Fibroblast of upper back skin (primary cell): ENCODE measurements around the gene CGB7.
"Not testable (repeated sequence)": the region's sequence is repeated elsewhere in the genome, so short reads cannot be mapped to it uniquely, and the experiment has no call there.

Experiments
- DNase-seq: peaks from one replicate; pipeline ENCODE4 v3.0.0-alpha.2; 2013

Gene CGB7

DNA sequence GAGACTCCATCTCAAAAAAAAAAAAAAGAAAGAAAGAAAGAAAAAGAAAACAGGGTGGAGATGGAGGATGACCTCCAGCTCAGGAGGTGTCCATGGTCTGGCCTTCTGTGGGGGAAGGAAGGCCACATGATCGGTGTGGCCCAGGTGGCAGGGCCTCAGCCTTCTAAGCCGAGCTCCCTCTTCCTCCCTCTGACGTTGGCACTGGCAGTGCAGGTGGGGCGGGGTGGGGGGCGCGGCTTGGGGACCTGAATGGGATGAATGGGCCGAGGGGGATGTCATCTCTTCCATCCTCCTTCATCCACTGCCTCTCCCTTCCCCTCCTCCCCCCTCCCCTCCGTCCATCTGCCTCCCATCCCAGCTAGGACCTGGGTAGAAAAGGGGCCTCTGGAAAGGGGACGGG lies 17.8 kb downstream of the CGB7 start:
- DNase-seq = not testable (repeated sequence)

GRCh38 chr19:49038557-49039276 lies 18.8 kb downstream of the CGB7 start:
- DNase-seq = peak; percentile 66

GRCh38 chr19:49038111-49038510 lies 19.4 kb downstream of the CGB7 start:
- DNase-seq = not testable (repeated sequence)

DNA sequence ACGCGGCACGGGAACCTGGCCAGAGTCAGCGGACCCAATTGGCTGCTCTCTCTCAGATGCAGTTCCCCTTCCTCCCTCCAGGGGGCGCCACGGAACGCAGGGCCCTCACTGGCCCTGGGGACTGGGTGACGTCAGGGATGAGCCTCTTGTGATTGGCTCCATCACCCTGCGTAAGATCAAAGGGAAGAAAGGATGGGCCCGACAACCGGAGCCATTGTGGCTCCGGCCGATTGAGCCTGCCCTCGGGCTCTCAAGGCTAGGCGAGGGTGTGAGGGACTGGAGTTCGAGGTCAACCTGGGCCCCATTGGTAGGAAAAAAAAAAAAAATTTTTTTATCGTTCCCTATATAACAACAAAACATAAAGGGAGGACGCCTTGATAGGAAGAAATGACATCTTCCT lies 20.7 kb downstream of the CGB7 start, which contains the start of gene CGB1:
Gene CGB1 (minus strand): TSS at position 81 of the 400 bp plus-strand sequence. CDS start 184 bp downstream, outside the sequence.
- DNase-seq = not testable (repeated sequence)

DNA sequence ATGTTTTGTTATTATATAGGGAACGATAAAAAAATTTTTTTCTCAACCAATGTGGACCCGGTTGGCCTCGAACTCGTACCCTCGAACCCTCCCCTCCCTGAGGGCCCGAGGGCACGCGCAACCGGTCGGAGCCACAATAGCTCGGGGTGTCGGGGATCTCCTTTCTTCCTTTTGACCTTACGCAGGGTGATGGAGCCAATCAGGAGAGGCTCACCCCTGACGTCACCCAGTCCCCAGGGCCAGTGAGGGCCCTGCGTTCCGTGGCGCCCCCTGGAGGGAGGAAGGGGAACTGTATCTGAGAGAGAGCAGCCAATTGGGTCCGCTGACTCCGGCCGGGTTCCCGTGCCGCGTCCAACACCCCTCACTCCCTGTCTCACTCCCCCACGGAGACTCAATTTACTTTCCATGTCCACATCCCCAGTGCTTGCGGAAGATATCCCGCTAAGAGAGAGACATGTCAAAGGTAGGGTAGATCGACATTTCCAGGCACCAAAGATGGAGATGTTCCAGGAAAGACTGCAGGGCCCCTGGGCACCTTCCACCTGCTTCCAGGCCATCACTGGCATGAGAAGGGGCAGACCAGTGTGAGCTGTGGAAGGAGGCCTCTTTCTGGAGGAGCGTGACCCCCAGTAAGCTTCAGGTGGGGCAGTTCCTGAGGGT lies 25.8 kb downstream of the CGB7 start, which contains the start of gene CGB2:
Gene CGB2 (plus strand): TSS at position 249 of the 660 bp plus-strand sequence. CDS start 206 bp downstream, at position 455.
- DNase-seq = not testable (repeated sequence)

DNA sequence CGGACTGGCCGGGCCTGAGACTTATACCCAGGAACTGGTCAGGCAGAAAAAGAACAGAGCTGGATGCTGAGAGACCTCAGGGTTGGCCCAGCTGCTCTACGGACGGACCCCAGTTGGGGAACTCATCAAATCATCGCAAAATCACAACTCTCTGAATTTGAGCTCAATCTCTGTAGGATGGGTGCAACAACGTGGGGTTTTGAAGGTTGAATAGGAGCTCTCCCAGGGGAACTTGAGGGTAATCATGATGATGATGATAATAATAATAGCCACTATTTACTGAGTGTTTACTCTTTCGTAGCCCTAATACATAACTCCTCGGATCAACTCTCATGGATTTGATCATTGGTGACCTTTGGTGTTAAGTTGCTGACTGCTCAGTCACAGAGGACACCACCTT lies 27.2 kb downstream of the CGB7 start:
- not testable (repeated sequence) for DNase-seq

- DNase-seq = peak; percentile 46
Observed at GRCh38 chr19:49029749-49030148, 27.8 kb downstream of the CGB7 start.

DNA sequence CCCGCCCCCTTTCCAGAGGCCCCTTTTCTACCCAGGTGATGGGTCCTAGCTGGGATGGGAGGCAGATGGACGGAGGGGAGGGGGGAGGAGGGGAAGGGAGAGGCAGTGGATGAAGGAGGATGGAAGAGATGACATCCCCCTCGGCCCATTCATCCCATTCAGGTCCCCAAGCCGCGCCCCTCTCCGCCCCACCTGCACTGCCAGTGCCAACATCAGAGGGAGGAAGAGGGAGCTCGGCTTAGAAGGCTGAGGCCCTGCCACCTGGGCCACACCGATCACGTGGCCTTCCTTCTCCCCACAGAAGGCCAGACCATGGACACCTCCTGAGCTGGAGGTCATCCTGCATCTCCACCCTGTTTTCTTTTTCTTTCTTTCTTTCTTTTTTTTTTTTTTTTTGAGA lies 28.9 kb downstream of the CGB7 start:
- DNase-seq = not testable (repeated sequence)

GRCh38 chr19:49025599-49025998 lies 31.9 kb downstream of the CGB7 start:
- DNase-seq = peak; percentile 36

DNA sequence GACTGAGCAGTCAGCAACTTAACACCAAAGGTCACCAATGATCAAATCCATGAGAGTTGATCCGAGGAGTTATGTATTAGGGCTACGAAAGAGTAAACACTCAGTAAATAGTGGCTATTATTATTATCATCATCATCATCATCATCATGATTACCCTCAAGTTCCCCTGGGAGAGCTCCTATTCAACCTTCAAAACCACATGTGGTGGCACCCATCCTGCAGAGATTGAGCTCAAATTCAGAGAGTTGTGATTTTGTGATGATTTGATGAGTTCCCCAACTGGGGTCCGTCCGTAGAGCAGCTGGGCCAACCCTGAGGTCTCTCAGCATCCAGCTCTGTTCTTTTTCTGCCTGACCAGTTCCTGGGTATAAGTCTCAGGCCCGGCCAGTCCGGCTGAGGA lies 32.5 kb downstream of the CGB7 start:
- not testable (repeated sequence) for DNase-seq

GRCh38 chr19:49024233-49024632 lies 33.3 kb downstream of the CGB7 start, which contains the start of gene CGB3:
CGB3 (minus strand) TSS chr19:49024333; CDS start chr19:49023971, 362 bp downstream.
- DNase-seq = not testable (repeated sequence)

GRCh38 chr19:49022116-49022515 lies 35.4 kb downstream of the CGB7 start:
- no peak for DNase-seq

DNA sequence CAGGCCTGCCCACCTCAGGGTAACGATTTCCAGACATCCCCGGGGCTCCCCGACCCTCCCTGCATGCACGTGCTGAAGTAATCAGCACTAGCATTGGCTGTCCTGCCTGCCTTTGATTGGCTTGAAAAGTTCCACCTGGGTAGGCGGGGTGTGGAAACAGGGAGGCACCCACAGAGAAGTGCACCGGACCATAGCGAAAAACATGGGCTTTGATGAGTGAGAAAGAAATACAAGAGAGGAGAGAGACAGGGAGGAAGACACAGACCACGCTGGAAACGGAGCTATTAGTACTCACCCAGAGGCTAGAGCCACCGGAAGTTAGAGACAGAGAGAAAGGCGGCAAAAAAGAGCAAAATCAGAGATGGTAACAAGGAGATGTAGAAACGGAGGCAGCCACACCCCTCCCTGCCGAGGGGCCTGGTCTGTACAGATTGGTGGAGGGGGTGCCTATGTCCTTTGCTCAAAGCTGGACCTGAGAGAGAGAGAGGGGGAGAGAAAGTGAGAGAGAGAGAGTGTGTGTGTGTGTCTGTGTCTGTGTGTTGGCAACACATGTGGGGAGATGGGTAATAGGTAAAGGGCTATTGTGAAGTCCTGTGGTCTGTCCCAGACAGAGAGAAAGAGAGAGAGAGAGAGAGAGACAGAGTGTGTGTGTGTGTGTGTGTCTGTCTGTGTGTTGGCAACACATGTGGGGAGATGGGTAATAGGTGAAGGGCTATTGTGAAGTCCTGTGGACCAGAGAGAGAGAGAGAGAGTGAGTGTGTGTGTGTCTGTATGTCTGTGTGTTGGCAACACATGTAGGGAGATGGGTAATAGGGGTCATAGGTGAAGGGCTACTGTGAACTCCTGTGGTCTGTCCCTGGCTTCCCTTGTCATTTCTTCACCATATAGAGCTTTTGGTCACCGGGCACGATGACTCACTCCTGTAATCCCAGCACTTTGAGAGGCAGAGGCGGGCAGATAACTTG lies 36.3 kb downstream of the CGB7 start:
- peak; percentile 25 for DNase-seq

- no peak for DNase-seq
Observed at GRCh38 chr19:49020342-49020741, 37.2 kb downstream of the CGB7 start.

- peak; percentile 36 for DNase-seq
Observed at GRCh38 chr19:49019242-49019932, 38.2 kb downstream of the CGB7 start.

GRCh38 chr19:49018388-49019241 lies 38.9 kb downstream of the CGB7 start:
- DNase-seq = not testable (repeated sequence)

DNA sequence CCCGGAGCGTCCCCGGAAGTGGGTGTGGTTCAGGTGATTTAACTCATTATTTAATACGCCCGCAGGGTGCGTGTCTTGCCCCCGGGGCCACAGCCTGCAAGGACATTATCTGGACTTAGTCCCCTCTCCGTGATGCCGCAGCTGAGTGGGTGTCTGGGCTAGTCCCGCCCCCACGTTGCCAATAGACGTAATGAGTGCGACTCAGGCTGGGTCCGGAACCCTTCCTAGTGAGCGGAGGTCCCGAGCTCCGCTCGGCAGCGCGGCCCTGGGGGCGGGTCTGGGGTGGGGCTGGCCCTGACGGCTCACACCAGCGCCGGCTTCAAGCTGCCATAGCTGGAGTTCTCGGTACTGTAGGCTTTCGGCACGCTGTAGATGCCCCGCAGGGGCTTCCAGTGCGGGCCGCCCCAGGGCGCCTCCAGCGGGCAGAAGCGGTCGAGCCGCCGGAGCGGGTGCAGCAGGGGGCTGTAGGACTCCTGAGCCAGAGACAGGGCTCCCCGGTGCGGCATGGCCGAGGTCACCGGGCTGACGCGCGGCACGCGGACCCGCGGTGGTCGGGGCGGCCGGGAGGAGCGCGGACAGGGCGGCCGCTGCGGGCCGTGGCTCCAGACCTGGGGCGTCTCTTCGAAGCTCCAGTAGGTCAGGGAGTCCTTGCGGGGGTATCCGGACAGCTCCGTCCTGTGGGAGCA lies 39.7 kb downstream of the CGB7 start:
- peak; percentile 52 for DNase-seq

DNA sequence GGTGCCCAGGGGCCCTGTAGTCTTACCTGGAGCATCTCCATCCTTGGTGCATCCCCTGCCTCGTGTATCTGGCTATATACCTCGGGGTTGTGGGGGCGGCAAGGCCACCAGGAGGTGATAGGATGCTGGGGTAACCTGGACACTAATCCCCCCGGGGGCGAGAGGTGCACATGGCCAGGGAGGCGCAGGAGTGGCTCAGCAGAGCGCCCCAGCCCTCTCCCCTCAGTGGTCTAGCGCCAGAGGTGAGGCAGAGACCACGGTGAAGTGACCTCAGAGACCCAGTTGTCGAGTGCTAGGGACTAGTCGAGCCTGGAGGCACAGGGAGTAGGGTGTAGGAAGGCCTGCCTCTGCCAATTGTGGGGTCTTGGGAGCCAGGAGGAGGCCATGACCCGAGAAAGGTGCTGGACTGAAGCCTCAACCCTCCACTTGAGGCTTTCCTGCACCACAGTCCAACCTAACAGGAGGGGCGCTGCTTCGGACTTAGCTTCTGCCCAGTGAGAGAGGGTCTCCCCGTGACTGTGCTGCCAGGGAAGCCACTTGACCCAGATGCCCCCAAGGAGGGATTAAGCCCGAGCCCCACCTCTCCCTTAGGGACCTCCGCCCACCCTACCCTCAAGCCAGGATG lies 40.4 kb downstream of the CGB7 start, which contains the start of gene LHB:
Gene LHB (minus strand): TSS at position 51 of the 625 bp plus-strand sequence. CDS start 10 bp downstream, at position 41.
- no peak for DNase-seq

- no peak for DNase-seq
Observed at GRCh38 chr19:49016067-49016839, 41.3 kb downstream of the CGB7 start.
